ENCODE data around the gene UPK3BL1. TPM values are rescaled to one million over a fixed set of nuclear protein-coding genes. Genes with fewer than 3 reads are reported as not detected.
"Not testable (repeated sequence)": the region's sequence is repeated elsewhere in the genome, so short reads cannot be mapped to it uniquely, and the experiment has no call there.

UPK3BL1 gene
- total and polyA plus RNA-seq, 2 of the 8 experiments (the other 6 are each of a cell fraction or from before 2014, with no cell fraction given), result 6.4 to 16.1 TPM

DNA sequence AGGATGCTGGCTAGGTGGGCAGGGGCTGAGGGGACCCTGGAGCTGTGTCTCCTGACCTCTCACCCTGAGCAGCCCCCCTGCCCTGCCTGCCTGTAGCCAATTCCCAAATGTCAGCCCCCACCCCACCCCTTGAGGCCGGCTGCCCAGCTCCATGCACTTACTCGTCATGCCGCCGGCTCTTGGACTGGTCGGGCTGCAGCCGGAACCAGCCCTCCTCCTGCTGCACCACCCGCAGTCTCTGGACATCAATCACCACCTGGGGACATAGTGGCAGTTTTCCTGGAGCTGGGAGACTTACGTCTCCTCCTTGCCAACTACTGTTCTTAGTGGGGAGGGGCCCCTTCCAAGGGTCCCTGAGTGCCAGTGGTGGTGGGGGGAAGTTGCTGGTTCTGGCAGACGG, 42.9 kb downstream of the UPK3BL1 start:
- H3K9me3 ChIP-seq (ENCODE audit: insufficient read depth in 2 of 2, low read depth in 1 of 2, low read length in 1 of 2); H3K27ac ChIP-seq (ENCODE audit: low read depth, low read length); H4K91ac ChIP-seq (replicated peaks; ENCODE audit: insufficient read length, low read length); CTCF ChIA-PET (ENCODE audit: partially characterized antibody); H2BK12ac ChIP-seq (ENCODE audit: low read depth, low read length); H4K20me1 ChIP-seq (replicated peaks in 1 of 2; ENCODE audit: control insufficient read depth in 1 of 2, insufficient read depth in 2 of 2, low read length in 2 of 2); H3K4ac ChIP-seq (replicated peaks; ENCODE audit: insufficient read length, low read depth, low read length); H3K23me2 ChIP-seq (ENCODE audit: low read depth, low read length); H2BK20ac ChIP-seq (ENCODE audit: low read length); H3K79me1 ChIP-seq (ENCODE audit: low read depth, low read length); POLR2A ChIA-PET (ENCODE audit: partially characterized antibody); H2AK5ac ChIP-seq (ENCODE audit: low read depth, low read length); H2BK120ac ChIP-seq (replicated peaks; ENCODE audit: low read depth, low read length); H3K79me2 ChIP-seq (ENCODE audit: control insufficient read depth in 1 of 2, insufficient read depth in 2 of 2, low read length in 2 of 2); H3K27me3 ChIP-seq (replicated peaks in 1 of 4; ENCODE audit: control insufficient read depth in 3 of 4, extremely low read depth in 1 of 4, insufficient read depth in 3 of 4, low read length in 3 of 4); H3K9ac ChIP-seq (replicated peaks in 1 of 4; ENCODE audit: extremely low read depth in 1 of 4, low read depth in 3 of 4, low read length in 3 of 4); H3K18ac ChIP-seq (ENCODE audit: extremely low read depth, low read length); H2BK5ac ChIP-seq (ENCODE audit: low read depth, low read length); FAIRE-seq; H4K5ac ChIP-seq (ENCODE audit: insufficient read length, low read depth, low read length); H3K23ac ChIP-seq (ENCODE audit: insufficient read length); H3K4me1 ChIP-seq (replicated peaks in 1 of 4; ENCODE audit: control insufficient read depth in 3 of 4, insufficient read depth in 4 of 4, low read length in 3 of 4); H3K36me3 ChIP-seq (ENCODE audit: control insufficient read depth in 2 of 4, insufficient read depth in 4 of 4, low read length in 3 of 4); H4K8ac ChIP-seq (ENCODE audit: extremely low read depth, insufficient read depth, low read length); DNase-seq (ENCODE audit: low read depth in 1 of 2, low spot score in 2 of 2); H3K56ac ChIP-seq (replicated peaks; ENCODE audit: insufficient read length, low read depth, low read length); H3K4me2 ChIP-seq (ENCODE audit: insufficient read depth in 1 of 2, low read depth in 2 of 2, low read length in 2 of 2); H2AFZ ChIP-seq (ENCODE audit: low read length); H3K4me3 ChIP-seq (ENCODE audit: extremely low read depth in 1 of 4, insufficient read depth in 2 of 4, low read depth in 3 of 4, low read length in 4 of 4); H2BK15ac ChIP-seq (ENCODE audit: low read length); H3K14ac ChIP-seq (ENCODE audit: insufficient read length): not testable (repeated sequence)
- whole genome bisulfite sequencing, 2 experiments (ENCODE audit: extremely low coverage in 1 of 2, insufficient coverage in 1 of 2, insufficient read length in 1 of 2, insufficient replicate concordance in 2 of 2, low coverage in 1 of 2, low lambda C conversion rate in 2 of 2, missing lambda C conversion rate in 1 of 2), result no CpG with 5 or more reads among the region's 9 CpGs

DNA sequence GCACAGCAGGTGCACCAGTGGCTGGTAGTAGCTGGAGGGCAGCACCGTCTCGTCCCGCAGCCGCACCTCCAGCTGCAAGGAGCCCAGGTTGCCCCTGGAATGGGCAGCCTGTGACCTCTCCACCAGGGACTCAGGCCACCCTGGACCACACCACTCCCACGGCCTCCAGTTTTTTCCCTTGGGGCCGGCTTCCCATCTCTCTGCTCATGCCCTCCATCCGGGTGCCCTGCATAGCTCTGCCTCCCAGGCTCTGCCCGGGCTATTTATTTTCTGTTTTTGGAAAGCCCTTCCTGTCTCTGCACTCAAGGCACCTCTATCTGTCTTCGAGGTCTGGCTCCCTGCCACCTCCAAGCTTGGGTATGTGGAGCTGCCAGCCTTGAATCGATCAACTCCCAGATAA, 46.6 kb downstream of the UPK3BL1 start:
- H3K56ac ChIP-seq (replicated peaks; ENCODE audit: insufficient read length, low read depth, low read length); H2BK15ac ChIP-seq (ENCODE audit: low read length); H3K14ac ChIP-seq (ENCODE audit: insufficient read length); H4K20me1 ChIP-seq (replicated peaks in 1 of 2; ENCODE audit: control insufficient read depth in 1 of 2, insufficient read depth in 2 of 2, low read length in 2 of 2); H3K23ac ChIP-seq (ENCODE audit: insufficient read length); H3K4me1 ChIP-seq (replicated peaks in 1 of 4; ENCODE audit: control insufficient read depth in 3 of 4, insufficient read depth in 4 of 4, low read length in 3 of 4); CTCF ChIA-PET (ENCODE audit: partially characterized antibody); H2AK5ac ChIP-seq (ENCODE audit: low read depth, low read length); H2BK120ac ChIP-seq (replicated peaks; ENCODE audit: low read depth, low read length); H4K5ac ChIP-seq (ENCODE audit: insufficient read length, low read depth, low read length); H3K27me3 ChIP-seq (replicated peaks in 1 of 4; ENCODE audit: control insufficient read depth in 3 of 4, extremely low read depth in 1 of 4, insufficient read depth in 3 of 4, low read length in 3 of 4); H3K4me3 ChIP-seq (ENCODE audit: extremely low read depth in 1 of 4, insufficient read depth in 2 of 4, low read depth in 3 of 4, low read length in 4 of 4); H3K36me3 ChIP-seq (ENCODE audit: control insufficient read depth in 2 of 4, insufficient read depth in 4 of 4, low read length in 3 of 4); H2BK12ac ChIP-seq (ENCODE audit: low read depth, low read length); POLR2A ChIA-PET (ENCODE audit: partially characterized antibody); H3K9ac ChIP-seq (replicated peaks in 1 of 4; ENCODE audit: extremely low read depth in 1 of 4, low read depth in 3 of 4, low read length in 3 of 4); H3K79me2 ChIP-seq (ENCODE audit: control insufficient read depth in 1 of 2, insufficient read depth in 2 of 2, low read length in 2 of 2); H3K23me2 ChIP-seq (ENCODE audit: low read depth, low read length); H4K91ac ChIP-seq (replicated peaks; ENCODE audit: insufficient read length, low read length); H3K9me3 ChIP-seq (ENCODE audit: insufficient read depth in 2 of 2, low read depth in 1 of 2, low read length in 1 of 2); H2BK5ac ChIP-seq (ENCODE audit: low read depth, low read length); H2BK20ac ChIP-seq (ENCODE audit: low read length); H4K8ac ChIP-seq (ENCODE audit: extremely low read depth, insufficient read depth, low read length); H2AFZ ChIP-seq (ENCODE audit: low read length); H3K18ac ChIP-seq (ENCODE audit: extremely low read depth, low read length); H3K79me1 ChIP-seq (ENCODE audit: low read depth, low read length); FAIRE-seq; H3K27ac ChIP-seq (ENCODE audit: low read depth, low read length); H3K4me2 ChIP-seq (ENCODE audit: insufficient read depth in 1 of 2, low read depth in 2 of 2, low read length in 2 of 2); H3K4ac ChIP-seq (replicated peaks; ENCODE audit: insufficient read length, low read depth, low read length): not testable (repeated sequence)
- 92% methylated on average over 4 of the region's 10 CpGs; no CpG with 5 or more reads in 1 of the 2 experiments for WGBS, 2 experiments (ENCODE audit: extremely low coverage in 1 of 2, insufficient coverage in 1 of 2, insufficient read length in 1 of 2, insufficient replicate concordance in 2 of 2, low coverage in 1 of 2, low lambda C conversion rate in 2 of 2, missing lambda C conversion rate in 1 of 2)
- DNase-seq (ENCODE audit: low read depth in 1 of 2, low spot score in 2 of 2), result peak in 1 of 2 experiments; percentile 46

All from H1 (cell line).